Inflammatory macrophage treated with lipopolysaccharide for 1 hour (primary cell): Measurements from ENCODE around the gene COX19.
A peak's percentile ranks its signal among the peaks of the same experiment; 100 is the strongest.
"Not testable (repeated sequence)": the region's sequence is repeated elsewhere in the genome, so short reads cannot be mapped to it uniquely, and the experiment has no call there.

Experiments used
- DNase-seq, 2 donors: peaks; one replicate each; pipeline ENCODE4 v3.0.0-alpha.2; 2020 to 2022

Gene COX19

GRCh38 chr7:939843-940242 lies 35.5 kb downstream of the COX19 start:
- DNase-seq = no peak

- no peak for DNase-seq
Measured at GRCh38 chr7:938546-939185, 36.7 kb downstream of the COX19 start.

- no peak for DNase-seq
Measured at GRCh38 chr7:937856-938484, 37.4 kb downstream of the COX19 start.

GRCh38 chr7:936386-937054 lies 38.8 kb downstream of the COX19 start:
- no peak for DNase-seq

- DNase-seq = no peak
Measured at GRCh38 chr7:935874-936385, 39.4 kb downstream of the COX19 start.

- no peak for DNase-seq
Measured at GRCh38 chr7:935164-935873, 40.0 kb downstream of the COX19 start.

GRCh38 chr7:934469-935163 lies 40.7 kb downstream of the COX19 start:
- DNase-seq = no peak

GRCh38 chr7:932651-932975 lies 42.7 kb downstream of the COX19 start:
- DNase-seq = no peak

- no peak for DNase-seq
Measured at GRCh38 chr7:931871-932650, 43.3 kb downstream of the COX19 start.

- DNase-seq = peak; percentile 69 to 79
Measured at GRCh38 chr7:930975-931758, 44.2 kb downstream of the COX19 start.

- DNase-seq = no peak
Measured at GRCh38 chr7:929311-929711, 46.0 kb downstream of the COX19 start.

- no peak for DNase-seq
Measured at GRCh38 chr7:927031-927671, 48.2 kb downstream of the COX19 start.

- no peak for DNase-seq
Measured at GRCh38 chr7:926061-927030, 49.0 kb downstream of the COX19 start.

- DNase-seq = no peak
Measured at GRCh38 chr7:925601-926000, 49.7 kb downstream of the COX19 start.

- DNase-seq = peak; percentile 66
Measured at GRCh38 chr7:924541-925231, 50.7 kb downstream of the COX19 start.

GRCh38 chr7:924042-924441 lies 51.3 kb downstream of the COX19 start:
- not testable (repeated sequence) for DNase-seq

GRCh38 chr7:923108-924041 lies 52.0 kb downstream of the COX19 start:
- DNase-seq = peak; percentile 63 to 88
